Kidney (tissue), 14 donors: ENCODE data around the gene HS3ST2. TPM values are rescaled to one million over a fixed set of nuclear protein-coding genes. Genes with fewer than 3 reads are reported as not detected.

ENCODE experiments used
- DNase-seq, 5 donors: peaks; one replicate each; pipeline ENCODE4 v3.0.0-alpha.2; 2013 to 2020
- FAIRE-seq: peaks from 2 replicates; lab custom pipeline; 2012; peaks lifted over from hg19 to GRCh38; lab: Jason Lieb, UNC
- H3K27ac ChIP-seq, 2 donors: one replicate each; pipeline ENCODE4 v1.7.0; 2013; ENCODE audit warnings: low read depth in 2 of 2, low read length in 2 of 2, inconsistent platforms in 1 of 2
- H3K27me3 ChIP-seq: one replicate; pipeline ENCODE4 v1.7.1; 2013; ENCODE audit warnings: low read length, inconsistent platforms; ENCODE audit not compliant: control insufficient read depth, insufficient read depth
- H3K36me3 ChIP-seq, 3 donors: one replicate each; pipeline versions ENCODE4 v1.7.0 to v1.7.1; 2013; ENCODE audit warnings: low read length in 3 of 3, control low read depth in 1 of 3, inconsistent platforms in 1 of 3; ENCODE audit not compliant: insufficient read depth in 3 of 3, control insufficient read depth in 2 of 3
- H3K4me1 ChIP-seq, 3 donors: one replicate each; pipeline versions ENCODE4 v1.7.0 to v1.7.1; 2013; ENCODE audit warnings: low read length in 3 of 3, inconsistent platforms in 1 of 3, low read depth in 1 of 3; ENCODE audit not compliant: control insufficient read depth in 2 of 3, insufficient read depth in 2 of 3
- H3K4me3 ChIP-seq, 3 donors: one replicate each; pipeline versions ENCODE4 v1.7.0 to v1.8.1; 2013; ENCODE audit warnings: low read length in 3 of 3, control low read depth in 1 of 3, inconsistent platforms in 1 of 3
- H3K9ac ChIP-seq, 3 donors: one replicate each; pipeline versions ENCODE4 v1.7.0 to v1.7.1; 2013; ENCODE audit warnings: low read length in 3 of 3, control low read depth in 1 of 3, inconsistent platforms in 1 of 3
- H3K9me3 ChIP-seq, 3 donors: one replicate each; pipeline versions ENCODE4 v1.7.0 to v1.7.1; 2013; ENCODE audit warnings: low read length in 3 of 3, control low read depth in 1 of 3, inconsistent platforms in 1 of 3; ENCODE audit not compliant: control insufficient read depth in 2 of 3, insufficient read depth in 1 of 3
- intact Hi-C: fragments of 100-400 bp; cut with DNase I; formaldehyde crosslinking; loops from one replicate; pipeline ENCODE4 v1.11.1; 2022
- polyA plus RNA-seq: library from polyadenylated mRNA; stranded (reverse); fragments of 350-450 nt; fragmentation: Illumina TruSeq; extraction: RNeasy Lipid Tissue Mini Kit (QIAGEN cat#74804); gene quantifications from one replicate; pipeline ENCODE4 v1.2.3, GENCODE V29; 2014; ENCODE audit warnings: low read depth, low replicate concordance; ENCODE audit not compliant: insufficient read depth
- total RNA-seq: library from RNA; stranded (reverse); fragmentation: NEBNext Ultra II Directional; extraction: Animal tissue kit (Norgen Biotek cat#: 25700); gene quantifications from one replicate; pipeline ENCODE4 v1.2.1, GENCODE V29; 2021
- TF ChIP-seq, protein P1 (sequence below): IDR thresholded peaks from 3 replicates; pipeline ENCODE4 v1.5.1; 2012; ENCODE audit warnings: mild to moderate bottlenecking, moderate library complexity, borderline replicate concordance; ENCODE audit not compliant: insufficient read depth; ENCODE audit errors: extremely low read depth
- donor health status: control.
- donor health status: control.
- donor health status: control.
- donor health status: control.
- donor health status: control.
- donor health status: DM: yes; HTN: yes; CAD: no.
- donor health status: Normal renal cell carcinoma (clear cell type).

HS3ST2 gene
- total and polyA plus RNA-seq, 2 donors from 2014 or later, result 1.5 TPM; not detected in 1

DNA sequence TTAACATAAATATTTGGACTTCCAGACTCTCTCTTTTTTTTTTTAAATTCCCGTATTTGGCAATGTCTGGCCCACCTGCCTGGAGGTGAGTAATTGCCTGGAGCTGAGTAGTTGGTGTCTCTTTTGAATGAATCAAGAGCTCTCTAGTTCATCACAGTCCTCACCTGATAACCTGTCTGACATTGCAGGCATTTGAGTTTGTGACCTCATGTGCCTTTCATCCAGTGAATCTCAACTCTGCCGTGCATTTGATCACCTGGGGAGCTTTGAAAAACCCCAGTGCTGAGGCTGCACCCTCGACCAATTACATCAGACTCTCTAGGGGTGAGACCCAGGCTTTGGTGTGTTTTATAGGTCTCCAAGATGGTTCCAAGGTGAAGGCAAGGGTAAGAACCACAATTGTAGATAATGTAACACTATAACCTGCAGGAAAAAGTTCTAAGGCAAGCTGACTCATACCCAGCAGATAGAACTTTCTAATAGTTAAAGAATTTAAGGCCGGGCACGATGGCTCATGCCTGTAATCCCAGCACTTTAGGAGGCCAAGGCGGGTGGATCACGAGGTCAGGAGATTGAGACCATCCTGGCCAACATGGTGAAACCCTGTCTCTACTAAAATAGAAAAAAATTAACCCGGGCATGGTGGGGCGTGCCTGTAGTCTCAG is 24.5 kb upstream of the HS3ST2 start:
- no peaks in the 10 kb centered on the region for H3K36me3 ChIP-seq
- no peaks in the 10 kb centered on the region for H3K4me1 ChIP-seq
- H3K27ac ChIP-seq, result no peak overlapping the region
- FAIRE-seq (no peak), DNase-seq (no peak)
- no peaks in the 10 kb centered on the region for H3K27me3 ChIP-seq
- H3K9ac ChIP-seq, result no peak overlapping the region
- H3K9me3 ChIP-seq, result peaks cover 0 to 3% (median 0%) of the 10 kb centered on the region in 3 donors
- TF ChIP-seq, protein P1, sequence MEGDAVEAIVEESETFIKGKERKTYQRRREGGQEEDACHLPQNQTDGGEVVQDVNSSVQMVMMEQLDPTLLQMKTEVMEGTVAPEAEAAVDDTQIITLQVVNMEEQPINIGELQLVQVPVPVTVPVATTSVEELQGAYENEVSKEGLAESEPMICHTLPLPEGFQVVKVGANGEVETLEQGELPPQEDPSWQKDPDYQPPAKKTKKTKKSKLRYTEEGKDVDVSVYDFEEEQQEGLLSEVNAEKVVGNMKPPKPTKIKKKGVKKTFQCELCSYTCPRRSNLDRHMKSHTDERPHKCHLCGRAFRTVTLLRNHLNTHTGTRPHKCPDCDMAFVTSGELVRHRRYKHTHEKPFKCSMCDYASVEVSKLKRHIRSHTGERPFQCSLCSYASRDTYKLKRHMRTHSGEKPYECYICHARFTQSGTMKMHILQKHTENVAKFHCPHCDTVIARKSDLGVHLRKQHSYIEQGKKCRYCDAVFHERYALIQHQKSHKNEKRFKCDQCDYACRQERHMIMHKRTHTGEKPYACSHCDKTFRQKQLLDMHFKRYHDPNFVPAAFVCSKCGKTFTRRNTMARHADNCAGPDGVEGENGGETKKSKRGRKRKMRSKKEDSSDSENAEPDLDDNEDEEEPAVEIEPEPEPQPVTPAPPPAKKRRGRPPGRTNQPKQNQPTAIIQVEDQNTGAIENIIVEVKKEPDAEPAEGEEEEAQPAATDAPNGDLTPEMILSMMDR, result no peak
- intact Hi-C loops, result no loop called here
- no peak overlapping the region for H3K4me3 ChIP-seq

DNA sequence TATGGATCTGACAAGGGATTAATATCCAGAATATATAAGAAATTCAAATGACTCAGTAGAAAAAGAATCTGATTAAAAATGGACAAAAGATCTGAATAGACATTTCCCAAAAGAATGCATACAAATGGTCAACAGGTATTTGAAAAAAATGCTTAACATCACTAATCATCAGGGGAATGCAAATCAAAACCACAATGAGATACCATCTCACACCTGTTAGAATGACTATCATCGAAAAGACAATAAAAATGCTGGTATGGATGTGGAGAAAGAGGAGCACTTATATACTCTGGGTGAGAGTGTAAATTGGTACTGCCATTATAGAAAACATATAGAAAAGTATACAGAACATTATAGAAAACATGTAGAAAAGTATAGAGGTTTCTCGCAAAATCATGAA is 16.4 kb upstream of the HS3ST2 start:
- intact Hi-C loops, result no loop called here
- no peak overlapping the region for H3K9ac ChIP-seq
- no peaks in the 10 kb centered on the region for H3K27me3 ChIP-seq
- FAIRE-seq (no peak), DNase-seq (no peak)
- H3K27ac ChIP-seq, result no peak overlapping the region
- no peaks in the 10 kb centered on the region for H3K36me3 ChIP-seq
- H3K9me3 ChIP-seq, result peaks cover 0 to 13% (median 0%) of the 10 kb centered on the region in 3 donors
- H3K4me3 ChIP-seq, result no peak overlapping the region
- TF ChIP-seq, protein P1, result no peak
- H3K4me1 ChIP-seq, result no peaks in the 10 kb centered on the region

DNA sequence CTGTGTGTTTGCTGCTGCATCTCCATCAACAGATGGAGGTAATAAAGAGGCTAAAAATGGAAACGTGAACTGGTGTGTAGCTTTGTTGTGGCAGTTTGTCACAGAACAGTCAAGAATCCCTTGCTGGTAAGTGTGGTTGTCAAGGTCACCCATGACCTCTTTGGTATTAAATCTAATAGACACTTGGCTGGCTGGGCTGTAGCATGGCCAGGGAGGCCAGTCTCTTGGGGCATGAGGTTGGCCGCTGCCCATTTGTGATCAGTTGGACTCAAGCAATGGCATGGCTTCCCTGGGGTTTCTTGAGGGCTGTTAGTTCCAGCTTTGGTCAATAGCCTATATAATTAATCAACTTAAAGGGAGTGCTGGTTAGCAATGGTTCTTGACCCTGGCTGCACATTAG is 14.8 kb upstream of the HS3ST2 start:
- DNase-seq (no peak), FAIRE-seq (no peak)
- Histone ChIP-seq H3K4me1 (no peaks in the 10 kb centered on the region), H3K27ac (no peak overlapping the region), H3K4me3 (no peak overlapping the region), H3K27me3 (no peaks in the 10 kb centered on the region), H3K9ac (no peak overlapping the region), H3K36me3 (no peaks in the 10 kb centered on the region), H3K9me3 (peaks cover 0 to 12% (median 0%) of the 10 kb centered on the region in 3 donors)
- intact Hi-C loops, result no loop called here
- TF ChIP-seq, protein P1, result no peak

DNA sequence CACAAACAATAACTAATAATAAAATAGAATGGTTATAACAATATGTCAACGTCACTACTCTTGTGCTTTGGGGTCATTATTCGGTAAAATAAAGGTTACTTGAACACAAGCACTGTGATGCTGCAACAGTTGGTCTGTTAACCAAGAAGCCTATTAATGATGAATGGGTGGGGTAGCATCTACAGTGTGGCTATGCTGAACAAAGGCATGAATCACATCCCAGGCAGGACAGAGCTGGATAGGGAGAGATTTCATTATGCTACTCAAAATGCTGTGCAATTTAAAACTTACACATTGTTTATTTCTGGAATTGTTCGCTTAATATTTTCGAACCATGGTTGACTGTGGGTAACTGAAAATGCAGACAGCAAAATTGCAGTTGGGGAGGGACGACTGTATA is 9.1 kb upstream of the HS3ST2 start:
- FAIRE-seq (no peak), DNase-seq (no peak)
- Histone ChIP-seq H3K27ac (no peak overlapping the region), H3K9me3 (peaks cover 0 to 2% (median 0%) of the 10 kb centered on the region in 3 donors), H3K36me3 (no peaks in the 10 kb centered on the region), H3K4me3 (no peak overlapping the region), H3K27me3 (no peaks in the 10 kb centered on the region), H3K9ac (no peak overlapping the region), H3K4me1 (no peaks in the 10 kb centered on the region)
- TF ChIP-seq, protein P1, result no peak
- intact Hi-C loops, result no loop called here
